ENCODE data around the gene PDXDC1. TPM values are rescaled to one million over a fixed set of nuclear protein-coding genes. Genes with fewer than 3 reads are reported as not detected.
"Not testable (repeated sequence)": the region's sequence is repeated elsewhere in the genome, so short reads cannot be mapped to it uniquely, and the experiment has no call there.

Gene PDXDC1
- polyA plus RNA-seq, 3 donors, result 96.3 to 114 (median 110) TPM

GRCh38 chr16:15159671-15160070 lies 184.8 kb downstream of the PDXDC1 start:
- not testable (repeated sequence) for DNase-seq (ENCODE audit: extremely low read depth in 1 of 11, low read depth in 9 of 11, low spot score in 4 of 11)

GRCh38 chr16:15160571-15160970 lies 185.7 kb downstream of the PDXDC1 start:
- not testable (repeated sequence) for DNase-seq (ENCODE audit: extremely low read depth in 1 of 11, low read depth in 9 of 11, low spot score in 4 of 11)

GRCh38 chr16:15163055-15163454 lies 188.2 kb downstream of the PDXDC1 start:
- DNase-seq (ENCODE audit: extremely low read depth in 1 of 11, low read depth in 9 of 11, low spot score in 4 of 11), result not testable (repeated sequence)

DNA sequence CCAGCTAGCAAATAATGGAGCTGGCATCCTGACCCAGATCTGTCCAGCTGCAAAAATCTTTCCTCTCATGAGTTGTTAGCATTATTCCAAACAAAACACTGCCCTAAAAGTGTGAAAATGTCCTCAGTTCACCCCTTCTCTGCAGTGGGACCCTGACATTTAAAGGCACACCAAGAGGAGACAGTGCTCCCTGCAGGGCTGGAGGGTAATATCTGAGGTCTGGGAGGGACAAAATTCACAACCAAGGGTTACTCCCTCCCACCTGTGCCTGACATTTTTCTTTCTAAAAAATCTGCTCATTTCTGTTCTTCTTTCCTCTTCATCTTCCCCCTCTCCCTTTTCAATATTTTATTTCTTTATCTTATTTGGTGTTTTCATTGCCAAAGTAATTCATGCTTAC lies 191.4 kb downstream of the PDXDC1 start:
- DNase-seq (ENCODE audit: extremely low read depth in 1 of 11, low read depth in 9 of 11, low spot score in 4 of 11), result not testable (repeated sequence)

- DNase-seq (ENCODE audit: extremely low read depth in 1 of 11, low read depth in 9 of 11, low spot score in 4 of 11), result not testable (repeated sequence)
Observed at GRCh38 chr16:15168303-15168702, 193.5 kb downstream of the PDXDC1 start.

GRCh38 chr16:15168953-15169652 lies 194.3 kb downstream of the PDXDC1 start:
- not testable (repeated sequence) for DNase-seq (ENCODE audit: extremely low read depth in 1 of 11, low read depth in 9 of 11, low spot score in 4 of 11)

GRCh38 chr16:15179909-15180308 lies 205.1 kb downstream of the PDXDC1 start:
- DNase-seq (ENCODE audit: extremely low read depth in 1 of 11, low read depth in 9 of 11, low spot score in 4 of 11), result not testable (repeated sequence)

DNA sequence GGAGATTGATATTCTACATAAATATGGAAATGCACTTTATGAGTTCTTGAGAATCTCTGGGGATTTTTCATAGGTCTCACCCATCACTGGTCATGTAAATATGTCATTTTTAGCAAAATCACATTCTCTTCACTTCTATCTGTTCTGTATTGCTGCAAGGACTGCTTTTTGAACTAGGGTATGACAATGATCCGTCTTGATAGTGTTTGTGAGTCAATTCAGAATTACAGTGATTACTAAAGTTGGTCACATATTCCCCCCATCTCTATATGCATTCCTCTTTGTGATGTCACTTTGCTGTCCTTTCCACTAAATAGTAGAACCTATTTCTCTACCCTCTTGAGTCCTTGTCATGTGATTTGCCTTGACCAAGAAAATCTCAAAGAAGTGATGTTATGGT lies 206.1 kb downstream of the PDXDC1 start:
- not testable (repeated sequence) for DNase-seq (ENCODE audit: extremely low read depth in 1 of 11, low read depth in 9 of 11, low spot score in 4 of 11)

DNA sequence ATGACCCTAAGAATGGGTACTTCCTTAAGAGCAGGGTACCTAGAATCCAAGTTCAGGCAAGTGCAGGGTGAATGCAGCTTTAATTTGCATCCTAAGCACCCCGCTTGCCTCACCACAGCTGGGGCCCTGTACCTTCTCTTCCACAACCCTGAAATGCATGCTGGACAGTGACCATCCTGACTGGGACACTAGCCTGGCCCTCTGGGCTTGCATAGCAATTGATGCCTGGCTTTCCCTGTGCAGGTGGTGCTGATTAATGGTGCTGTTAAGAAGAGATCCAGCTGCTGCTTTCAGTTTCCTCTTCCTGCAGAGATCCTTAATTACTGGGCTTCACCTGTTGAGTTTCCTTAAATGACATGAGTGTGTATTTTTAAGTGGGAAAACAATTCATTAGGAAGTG lies 209.2 kb downstream of the PDXDC1 start:
- not testable (repeated sequence) for DNase-seq (ENCODE audit: extremely low read depth in 1 of 11, low read depth in 9 of 11, low spot score in 4 of 11)

Other genes with a start within 250 kb of the PDXDC1 start
- 1 to 10 TPM in 1 of 3 donors, not detected in 2; 9.8 TPM for gene NPIPA2, start 232.5 kb upstream of the PDXDC1 start, polyA plus RNA-seq (ENCODE audit: insufficient read length in 3 of 3)
- gene NOMO1, start 141.3 kb upstream of the PDXDC1 start, polyA plus RNA-seq (ENCODE audit: insufficient read length in 3 of 3), result 10 to 100 TPM; 71.8 to 86.5 (median 77.8) TPM
- 100 to 1,000 TPM; 140 to 167 (median 162) TPM for gene NPIPA1, start 37.6 kb upstream of the PDXDC1 start, polyA plus RNA-seq (ENCODE audit: insufficient read length in 3 of 3)
- gene NTAN1, start 81.0 kb downstream of the PDXDC1 start, polyA plus RNA-seq (ENCODE audit: insufficient read length in 3 of 3), result 10 to 100 TPM; 39.6 to 45.5 (median 45.4) TPM
- gene RRN3, start 119.2 kb downstream of the PDXDC1 start, polyA plus RNA-seq (ENCODE audit: insufficient read length in 3 of 3), result 10 to 100 TPM; 37.8 to 44.5 (median 41.1) TPM

Measured in renal cortex interstitium (tissue), 11 donors.